SK-N-SH (cell line): ENCODE data around the gene TTYH3.

Source experiments
- EP300 ChIP-seq, 2 experiments: IDR thresholded peaks; 2 replicates each; pipeline versions ENCODE4 v1.4.0 to v1.6.1; 2012; ENCODE audit warnings: borderline replicate concordance in 1 of 2, low read depth in 1 of 2, low read length in 1 of 2
- FOXM1 ChIP-seq: IDR thresholded peaks from 2 replicates; pipeline ENCODE4 v1.4.0; 2012; ENCODE audit warnings: low read depth, mild to moderate bottlenecking
- GATA2 ChIP-seq: sonication (generic); formaldehyde crosslinking; IDR thresholded peaks from 2 replicates; pipeline ENCODE4 v1.5.0; 2020; ENCODE audit warnings: mild to moderate bottlenecking, missing genetic modification reagents
- JUND ChIP-seq: IDR thresholded peaks from 2 replicates; pipeline ENCODE4 v1.4.0; 2012
- NRF1 ChIP-seq: IDR thresholded peaks from 2 replicates; pipeline ENCODE4 v1.6.1; 2012; ENCODE audit warnings: low read depth, mild to moderate bottlenecking, low read length
- POLR2AphosphoS5 ChIP-seq: IDR thresholded peaks from 2 replicates; pipeline ENCODE4 v1.6.1; 2012; ENCODE audit warnings: low read depth, low read length
- RCOR1 ChIP-seq: fragments of 150-350 bp; IDR thresholded peaks from 2 replicates; pipeline ENCODE4 v1.6.1; 2017; ENCODE audit warnings: antibody characterized with exemption, low read length
- RFX5 ChIP-seq: IDR thresholded peaks from 2 replicates; pipeline ENCODE4 v1.6.1; 2012; ENCODE audit warnings: mild to moderate bottlenecking, improper control_type of control experiment, low read length
- SIN3A ChIP-seq: IDR thresholded peaks from 2 replicates; pipeline ENCODE4 v1.6.1; 2012; ENCODE audit warnings: low read depth, mild to moderate bottlenecking, low read length, moderate library complexity, borderline replicate concordance
- TF ChIP-seq, protein P1 (sequence below): IDR thresholded peaks from 2 replicates; pipeline ENCODE4 v1.4.0; 2012; ENCODE audit warnings: low read depth
- TF ChIP-seq, protein P2 (sequence below): fragments of 200-600 bp; sonication (generic); IDR thresholded peaks from 2 replicates; pipeline ENCODE4 v1.6.1; 2017; ENCODE audit warnings: antibody characterized with exemption, mild to moderate bottlenecking, moderate library complexity

DNA sequence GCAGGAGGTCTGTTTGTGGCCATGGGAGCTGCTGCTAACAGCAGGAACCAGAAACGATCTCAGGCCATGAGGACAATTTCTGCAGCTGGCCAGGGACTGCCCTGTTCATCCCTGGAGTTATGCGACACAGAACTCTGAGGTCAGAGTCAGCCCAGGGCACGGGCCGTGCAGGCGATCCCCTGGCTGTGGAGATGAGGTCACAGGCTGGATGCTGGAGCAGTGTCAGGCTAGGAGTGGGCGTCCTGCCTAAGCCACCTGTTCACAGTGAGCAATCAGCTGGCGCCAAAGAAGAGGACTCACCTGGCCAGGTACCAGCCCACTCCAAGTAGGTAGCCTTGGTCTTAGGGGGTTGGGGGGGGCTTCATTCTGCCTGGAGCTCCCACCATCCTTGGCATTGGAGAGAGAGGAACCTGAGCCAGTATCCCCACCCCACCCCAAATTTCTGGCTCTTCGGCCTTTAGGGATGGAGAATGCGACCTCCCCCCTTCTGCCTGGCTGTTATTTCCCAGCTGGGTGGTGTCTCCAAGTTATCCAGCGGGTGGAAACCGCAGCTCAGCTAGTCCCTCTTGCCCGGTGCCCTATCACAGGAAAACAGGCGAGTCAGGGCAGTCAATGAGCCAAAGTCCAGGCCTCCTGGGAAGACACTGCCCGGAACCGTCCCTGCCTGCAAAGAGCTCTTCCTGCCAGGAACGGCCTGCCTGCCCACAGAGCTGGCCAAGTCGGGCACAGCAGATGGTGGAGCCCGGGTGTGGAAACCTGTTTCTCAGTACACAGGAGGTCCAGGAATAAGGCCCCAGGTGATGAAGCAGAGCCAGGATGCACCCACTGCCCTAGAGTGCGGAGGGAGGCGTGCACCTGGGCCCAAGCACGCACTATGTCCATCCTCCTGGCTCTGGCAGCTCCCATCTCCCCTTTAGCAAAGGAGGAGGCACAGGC is 1.8 kb upstream of the TTYH3 start:
- TF ChIP-seq EP300 (IDR thresholded peaks at IDR 0.05; ENCODE audit: borderline replicate concordance in 1 of 2, low read depth in 1 of 2, low read length in 1 of 2) (no peak), GATA2 (CRISPR knock-in tag) (no peak), SIN3A (no peak), RFX5 (no peak), FOXM1 (no peak), JUND (no peak), NRF1 (no peak), POLR2AphosphoS5 (no peak), RCOR1 (no peak)
- TF ChIP-seq, protein P1, sequence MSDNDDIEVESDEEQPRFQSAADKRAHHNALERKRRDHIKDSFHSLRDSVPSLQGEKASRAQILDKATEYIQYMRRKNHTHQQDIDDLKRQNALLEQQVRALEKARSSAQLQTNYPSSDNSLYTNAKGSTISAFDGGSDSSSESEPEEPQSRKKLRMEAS = no peak
- TF ChIP-seq, protein P2, sequence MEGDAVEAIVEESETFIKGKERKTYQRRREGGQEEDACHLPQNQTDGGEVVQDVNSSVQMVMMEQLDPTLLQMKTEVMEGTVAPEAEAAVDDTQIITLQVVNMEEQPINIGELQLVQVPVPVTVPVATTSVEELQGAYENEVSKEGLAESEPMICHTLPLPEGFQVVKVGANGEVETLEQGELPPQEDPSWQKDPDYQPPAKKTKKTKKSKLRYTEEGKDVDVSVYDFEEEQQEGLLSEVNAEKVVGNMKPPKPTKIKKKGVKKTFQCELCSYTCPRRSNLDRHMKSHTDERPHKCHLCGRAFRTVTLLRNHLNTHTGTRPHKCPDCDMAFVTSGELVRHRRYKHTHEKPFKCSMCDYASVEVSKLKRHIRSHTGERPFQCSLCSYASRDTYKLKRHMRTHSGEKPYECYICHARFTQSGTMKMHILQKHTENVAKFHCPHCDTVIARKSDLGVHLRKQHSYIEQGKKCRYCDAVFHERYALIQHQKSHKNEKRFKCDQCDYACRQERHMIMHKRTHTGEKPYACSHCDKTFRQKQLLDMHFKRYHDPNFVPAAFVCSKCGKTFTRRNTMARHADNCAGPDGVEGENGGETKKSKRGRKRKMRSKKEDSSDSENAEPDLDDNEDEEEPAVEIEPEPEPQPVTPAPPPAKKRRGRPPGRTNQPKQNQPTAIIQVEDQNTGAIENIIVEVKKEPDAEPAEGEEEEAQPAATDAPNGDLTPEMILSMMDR = no peak
